Activated T-cell treated with anti-CD3 and anti-CD28 coated beads for 4 hours (primary cell): ENCODE measurements around the gene MARCHF2.
"Not testable (repeated sequence)": the region's sequence is repeated elsewhere in the genome, so short reads cannot be mapped to it uniquely, and the experiment has no call there.

Experiments used
- DNase-seq: peaks from one replicate; pipeline ENCODE4 v3.0.0-alpha.2; 2020

Gene MARCHF2

DNA sequence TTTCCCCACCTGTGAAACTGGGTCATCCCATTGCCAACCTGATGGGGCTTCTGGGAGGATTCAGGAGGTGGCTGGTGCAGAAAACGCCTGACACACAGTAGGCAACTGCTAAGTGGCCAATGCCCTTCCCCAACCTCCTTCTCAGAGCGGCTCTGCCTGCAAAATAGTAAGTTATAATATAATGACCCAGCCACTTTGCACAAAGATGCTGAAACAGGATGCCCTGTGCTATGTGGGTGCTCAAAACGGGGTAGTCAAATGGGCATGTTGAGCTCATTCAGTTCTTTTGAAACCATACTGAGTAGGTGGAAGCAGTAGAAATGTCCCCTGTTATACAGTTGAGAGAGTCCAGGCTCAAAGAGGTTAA lies 507 bp downstream of the MARCHF2 start:
- DNase-seq = no peak

DNA sequence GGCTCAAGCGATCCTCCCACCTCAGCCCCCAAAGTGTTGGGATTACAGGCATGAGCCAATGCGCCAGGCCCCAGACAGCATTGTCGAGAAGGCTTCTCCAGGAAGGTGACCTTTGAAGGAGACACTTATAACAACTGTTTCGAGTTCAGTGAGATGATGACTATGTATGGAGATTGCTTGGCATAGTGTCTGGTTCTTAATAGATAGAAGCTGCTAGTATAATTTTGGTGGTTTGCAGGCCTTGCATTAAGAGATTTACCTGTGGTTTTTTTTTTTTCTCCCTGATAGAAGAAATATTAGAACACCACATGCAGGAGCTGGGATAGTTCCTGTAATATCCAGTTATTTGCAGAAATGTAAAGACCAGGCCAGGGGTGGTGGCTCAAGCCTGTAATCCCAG lies 3.7 kb downstream of the MARCHF2 start:
- DNase-seq = no peak

DNA sequence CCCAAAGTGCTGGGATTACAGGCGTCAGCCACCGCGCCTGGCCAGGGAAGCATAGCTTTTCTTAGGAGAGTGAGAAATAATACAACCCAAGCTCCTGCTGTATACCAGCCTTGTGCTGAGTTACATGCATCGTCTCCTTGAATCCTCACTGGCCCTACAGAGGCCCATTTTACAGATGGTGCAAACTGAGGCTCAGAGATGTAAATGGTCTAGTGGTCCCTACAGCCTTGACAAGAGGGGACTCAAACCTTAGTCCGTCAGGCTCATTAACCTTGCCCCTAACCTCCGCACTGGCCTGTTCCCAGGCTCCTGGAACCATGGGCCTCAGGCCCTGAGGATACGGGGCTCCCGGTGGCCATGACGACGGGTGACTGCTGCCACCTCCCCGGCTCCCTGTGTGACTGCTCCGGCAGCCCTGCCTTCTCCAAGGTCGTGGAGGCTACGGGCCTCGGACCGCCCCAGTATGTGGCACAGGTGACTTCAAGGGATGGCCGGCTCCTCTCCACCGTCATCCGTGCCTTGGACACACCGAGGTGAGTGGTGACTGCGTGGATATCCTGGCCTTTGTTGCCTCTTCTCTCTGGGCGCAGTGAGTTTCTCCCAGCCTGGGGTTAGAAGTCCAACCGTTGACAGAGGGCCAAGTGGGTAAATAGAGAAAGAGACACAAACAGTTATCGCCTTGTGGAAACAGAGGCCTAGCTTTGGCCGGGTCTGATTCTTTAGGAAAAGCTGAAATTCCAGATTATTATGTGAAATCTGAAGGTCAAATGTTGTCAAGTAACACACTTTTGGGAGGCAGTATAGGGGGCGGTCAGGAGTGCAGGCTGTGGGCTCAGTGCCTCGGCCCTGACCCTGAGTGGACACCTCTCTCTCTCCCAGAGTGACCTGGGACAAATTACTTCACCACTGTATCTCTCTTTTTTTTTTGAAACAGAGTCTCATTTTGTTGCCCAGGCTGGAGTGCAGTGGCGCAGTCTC lies 8.7 kb downstream of the MARCHF2 start:
- no peak for DNase-seq

DNA sequence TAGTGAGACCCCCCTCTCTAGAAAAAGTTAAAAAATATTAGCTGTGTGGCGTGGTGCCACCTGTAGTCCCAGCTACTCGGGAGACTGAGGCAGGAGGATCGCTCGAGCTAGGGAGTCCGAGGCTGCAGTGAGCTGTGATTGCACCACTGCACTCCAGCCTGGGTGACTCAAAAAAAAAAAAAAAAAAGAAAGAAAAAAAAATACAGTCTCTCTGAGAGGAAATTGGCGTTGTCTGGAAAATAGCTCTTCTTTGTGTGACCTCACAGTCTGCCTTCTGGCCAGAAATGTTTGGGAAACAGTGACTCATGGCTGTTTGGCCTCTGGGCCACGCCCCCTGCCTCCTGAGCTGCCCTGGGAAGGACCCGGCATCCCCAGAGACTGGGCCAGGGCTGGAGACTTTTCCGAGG lies 10.7 kb downstream of the MARCHF2 start:
- no peak for DNase-seq

DNA sequence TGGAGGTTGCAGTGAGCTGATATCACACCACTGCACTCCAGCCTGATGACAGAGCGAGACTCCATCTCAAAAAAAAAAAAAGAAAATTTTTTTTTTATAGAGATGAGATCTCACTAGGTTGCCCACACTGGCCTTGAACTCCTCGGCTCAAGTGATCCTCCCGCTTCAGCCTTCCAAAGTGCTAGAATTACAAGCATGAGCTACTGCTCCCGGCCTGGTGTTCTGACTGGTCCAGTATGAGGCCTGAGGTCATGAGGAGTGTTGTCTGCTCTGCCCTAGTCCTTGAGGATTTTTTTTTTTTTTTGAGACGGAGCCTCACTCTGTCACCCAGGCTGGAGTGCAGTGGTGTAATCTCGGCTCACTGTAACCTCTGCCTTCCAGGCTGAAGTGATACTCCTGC lies 12.2 kb downstream of the MARCHF2 start:
- DNase-seq = not testable (repeated sequence)

DNA sequence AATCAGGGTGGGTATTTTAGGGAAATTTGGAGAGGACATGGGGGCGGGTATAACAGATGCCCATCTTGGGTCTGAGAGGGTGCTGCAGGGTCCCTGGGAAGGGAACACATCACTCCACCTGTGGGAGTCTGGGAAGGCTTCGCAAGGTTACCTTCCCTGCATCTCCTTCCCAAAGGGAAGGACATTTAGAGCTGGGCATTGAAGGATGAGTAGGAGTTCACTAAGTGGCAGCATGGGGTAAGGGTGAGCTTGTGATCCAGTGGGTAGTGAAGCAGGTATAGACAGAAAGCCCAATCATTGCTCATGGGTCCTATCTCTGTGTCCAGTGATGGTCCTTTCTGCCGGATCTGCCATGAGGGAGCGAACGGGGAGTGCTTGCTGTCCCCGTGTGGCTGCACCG lies 13.2 kb downstream of the MARCHF2 start:
- no peak for DNase-seq

DNA sequence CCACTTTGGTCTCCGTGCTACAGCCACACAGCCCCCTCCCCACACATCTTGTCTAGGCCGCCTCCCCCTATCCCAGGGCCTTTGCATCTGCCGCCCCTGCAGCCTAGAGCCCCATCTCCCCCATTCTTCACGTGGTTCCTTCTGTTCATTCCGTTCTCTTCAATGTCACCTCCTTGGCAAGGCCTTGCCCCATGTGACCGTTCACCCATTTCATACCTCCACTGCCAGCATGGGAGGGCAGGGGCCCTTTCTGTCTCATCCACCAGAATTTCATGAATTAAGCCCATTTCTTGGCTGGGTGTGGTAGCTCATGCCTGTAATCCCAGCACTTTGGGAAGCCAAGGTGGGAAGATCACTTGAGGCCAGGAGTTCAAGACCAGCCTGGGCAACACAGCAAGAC lies 15.9 kb downstream of the MARCHF2 start:
- no peak for DNase-seq

DNA sequence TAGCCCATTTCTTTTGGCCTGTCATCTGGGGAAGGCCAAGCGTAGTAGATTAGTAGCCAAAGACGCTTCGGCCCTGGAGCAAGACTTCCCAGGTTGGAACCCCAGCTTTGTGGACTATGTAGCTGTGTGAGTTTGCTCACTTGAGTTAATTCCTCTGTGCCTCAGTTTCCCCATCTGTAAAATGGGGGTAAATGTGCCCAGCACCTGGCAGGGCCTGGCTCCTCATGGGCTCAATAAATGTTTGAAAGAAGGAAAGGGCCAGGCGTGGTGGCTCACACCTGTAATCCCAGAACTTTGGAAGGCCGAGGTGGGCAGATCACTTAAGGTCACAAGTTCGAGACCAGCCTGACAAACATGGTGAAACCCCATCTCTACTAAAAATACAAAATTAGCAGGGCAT lies 16.7 kb downstream of the MARCHF2 start:
- DNase-seq = no peak

DNA sequence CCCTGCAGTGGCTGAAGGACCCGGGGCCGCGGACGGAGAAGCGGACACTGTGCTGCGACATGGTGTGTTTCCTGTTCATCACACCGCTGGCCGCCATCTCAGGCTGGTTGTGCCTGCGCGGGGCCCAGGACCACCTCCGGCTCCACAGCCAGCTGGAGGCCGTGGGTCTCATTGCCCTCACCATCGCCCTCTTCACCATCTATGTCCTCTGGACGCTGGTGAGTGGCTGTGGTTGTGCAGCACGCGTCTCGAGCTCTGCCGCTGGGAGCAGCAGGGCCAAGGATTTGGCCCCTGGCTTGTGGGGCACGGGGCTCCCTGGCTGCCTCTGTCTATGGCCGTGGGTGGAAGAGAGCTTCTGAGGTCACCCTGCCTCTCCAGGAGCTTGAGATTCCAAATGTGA lies 17.5 kb downstream of the MARCHF2 start:
- no peak for DNase-seq

DNA sequence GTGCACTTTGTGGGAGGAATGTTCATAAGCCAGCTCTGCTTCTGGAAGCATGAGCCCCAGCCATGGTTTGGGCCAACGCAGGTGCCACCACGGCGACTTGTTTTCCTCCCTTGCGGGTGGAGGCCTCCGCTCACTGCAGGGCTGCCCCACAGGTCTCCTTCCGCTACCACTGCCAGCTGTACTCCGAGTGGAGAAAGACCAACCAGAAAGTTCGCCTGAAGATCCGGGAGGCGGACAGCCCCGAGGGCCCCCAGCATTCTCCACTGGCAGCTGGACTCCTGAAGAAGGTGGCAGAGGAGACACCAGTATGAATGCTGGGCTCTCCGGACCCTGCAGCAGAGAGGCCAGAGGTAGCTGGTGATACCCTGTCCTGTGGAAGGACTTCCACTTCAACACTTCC lies 25.1 kb downstream of the MARCHF2 start:
- DNase-seq = no peak

DNA sequence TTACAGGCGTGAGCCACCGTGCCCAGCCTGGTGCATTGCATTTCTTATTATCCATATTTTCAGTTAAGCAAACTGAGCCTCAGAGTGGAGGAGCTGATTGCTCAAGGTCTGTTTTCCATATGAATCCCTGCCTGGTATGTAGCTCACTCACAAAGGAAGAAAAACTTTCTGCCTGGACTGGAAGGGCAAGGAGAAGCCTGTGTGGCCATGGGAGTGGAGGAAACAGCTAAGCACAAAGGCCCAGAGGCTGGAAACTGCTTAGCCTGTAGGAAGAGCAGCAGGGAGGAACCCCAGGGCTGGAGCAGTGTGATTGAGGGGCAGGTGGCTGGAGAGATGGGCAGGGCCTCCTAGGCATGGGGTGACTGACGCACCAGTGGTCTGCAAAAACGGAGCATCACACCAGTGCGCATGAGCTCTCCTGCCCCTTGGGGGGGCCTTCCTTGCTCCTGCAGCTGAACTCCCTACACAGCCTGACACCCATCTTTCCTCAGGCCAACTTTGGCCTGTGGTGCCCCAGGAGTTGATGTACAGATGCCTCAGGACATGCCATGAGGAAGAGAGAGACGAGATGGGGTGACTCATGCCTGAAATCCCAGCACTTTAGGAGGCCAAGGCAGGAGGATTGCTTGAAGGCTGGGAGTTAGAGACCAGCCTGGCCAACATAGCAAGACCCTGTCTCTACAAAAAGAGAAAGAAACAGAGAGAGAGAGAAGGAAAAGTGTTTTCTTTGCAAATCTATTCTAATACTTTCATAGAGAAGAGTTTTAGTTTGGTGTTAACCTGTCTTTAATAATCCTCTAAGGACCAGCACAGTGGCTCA lies 28.8 kb downstream of the MARCHF2 start:
- DNase-seq = no peak

DNA sequence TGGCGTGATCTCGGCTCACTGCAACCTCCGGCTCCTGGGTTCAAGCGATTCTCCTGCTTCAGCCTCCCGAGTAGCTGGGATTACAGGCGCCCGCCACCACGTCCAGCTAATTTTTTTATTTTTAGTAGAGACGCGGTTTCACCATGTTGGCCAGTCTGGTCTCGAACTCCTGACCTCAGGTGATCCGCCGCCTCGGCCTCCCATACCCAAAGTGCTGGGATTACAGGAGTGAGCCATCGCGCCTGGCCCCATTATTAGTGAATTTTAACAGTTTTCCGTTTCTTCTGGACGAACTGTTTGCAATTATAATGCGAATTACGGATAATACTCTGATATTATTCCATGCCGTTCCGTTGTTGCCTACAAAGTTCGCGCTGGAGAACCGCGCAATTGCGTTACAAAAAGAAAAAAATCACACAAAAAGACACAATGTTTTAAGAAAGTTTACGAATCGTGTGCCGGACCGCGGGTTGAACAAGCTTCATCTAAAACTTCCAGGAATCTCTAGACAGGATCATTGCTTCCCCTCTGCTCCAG lies 31.1 kb downstream of the MARCHF2 start:
- DNase-seq = not testable (repeated sequence)

DNA sequence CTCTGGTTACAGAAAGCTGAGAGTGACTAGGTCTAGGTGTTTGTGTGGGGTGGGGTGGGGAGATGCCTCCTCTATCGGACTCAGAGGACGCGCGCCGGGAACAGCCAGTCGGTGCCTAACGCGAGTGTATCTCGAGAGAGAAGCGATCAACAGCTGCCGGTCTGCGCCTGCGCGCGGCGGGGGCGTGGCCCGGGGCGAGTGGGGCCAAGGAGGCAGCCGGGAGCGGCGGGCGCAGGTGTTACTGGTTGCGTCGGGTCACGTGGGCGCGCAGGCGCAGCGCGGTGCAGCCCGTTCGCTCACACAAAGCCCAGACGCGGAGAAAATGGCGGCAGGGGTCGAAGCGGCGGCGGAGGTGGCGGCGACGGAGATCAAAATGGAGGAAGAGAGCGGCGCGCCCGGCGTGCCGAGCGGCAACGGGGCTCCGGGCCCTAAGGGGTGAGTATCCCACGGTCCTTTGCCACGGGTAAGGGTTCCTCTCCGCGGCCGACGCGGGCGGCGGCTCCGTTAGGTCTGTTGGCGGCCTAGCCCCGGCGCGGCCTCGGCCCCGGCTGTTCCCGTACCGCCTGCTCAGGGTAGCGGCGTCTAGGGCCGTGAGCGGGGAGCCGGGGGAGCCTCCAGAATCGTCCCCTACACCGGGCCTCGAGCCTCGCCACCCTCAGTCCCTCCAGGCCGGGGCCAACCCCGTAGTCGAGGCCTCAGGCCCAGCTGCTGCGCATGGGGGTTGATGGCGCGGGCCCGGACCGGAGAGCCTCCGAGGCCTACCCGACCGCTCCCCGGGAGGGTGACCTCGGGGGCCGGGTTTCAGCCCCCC lies 31.8 kb downstream of the MARCHF2 start, which contains the start of gene HNRNPM:
TSS of gene HNRNPM (plus strand) at position 299 of the 811 bp plus-strand sequence. CDS start at position 323, 24 bp downstream.
- peak; percentile 100 for DNase-seq

DNA sequence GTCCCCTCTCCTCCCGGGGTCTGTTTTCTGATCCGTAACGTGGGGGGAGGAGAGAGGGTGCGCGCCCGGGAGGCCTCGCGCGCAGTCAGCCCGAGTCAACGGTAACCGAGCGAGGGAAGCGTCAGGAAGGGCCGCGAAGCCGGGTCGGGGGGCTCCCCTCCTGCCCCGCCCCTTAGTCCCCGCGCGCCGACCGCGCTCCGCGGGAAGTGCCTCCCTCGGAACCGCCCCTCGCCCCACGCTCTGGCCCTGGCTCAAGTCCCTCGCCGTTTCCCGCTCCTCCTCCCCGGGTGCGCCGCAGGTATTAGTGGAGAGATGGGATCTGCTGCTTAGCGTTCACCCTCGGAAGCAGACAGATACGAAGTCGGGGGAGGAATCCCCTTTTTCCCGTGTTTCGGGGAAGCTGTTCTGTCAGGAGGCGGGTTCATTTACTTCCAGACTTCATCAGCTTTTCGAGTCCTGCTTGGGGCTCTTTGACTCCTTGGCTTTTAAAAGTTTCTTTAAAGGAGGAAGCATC lies 32.4 kb downstream of the MARCHF2 start:
- DNase-seq = peak; percentile 21

DNA sequence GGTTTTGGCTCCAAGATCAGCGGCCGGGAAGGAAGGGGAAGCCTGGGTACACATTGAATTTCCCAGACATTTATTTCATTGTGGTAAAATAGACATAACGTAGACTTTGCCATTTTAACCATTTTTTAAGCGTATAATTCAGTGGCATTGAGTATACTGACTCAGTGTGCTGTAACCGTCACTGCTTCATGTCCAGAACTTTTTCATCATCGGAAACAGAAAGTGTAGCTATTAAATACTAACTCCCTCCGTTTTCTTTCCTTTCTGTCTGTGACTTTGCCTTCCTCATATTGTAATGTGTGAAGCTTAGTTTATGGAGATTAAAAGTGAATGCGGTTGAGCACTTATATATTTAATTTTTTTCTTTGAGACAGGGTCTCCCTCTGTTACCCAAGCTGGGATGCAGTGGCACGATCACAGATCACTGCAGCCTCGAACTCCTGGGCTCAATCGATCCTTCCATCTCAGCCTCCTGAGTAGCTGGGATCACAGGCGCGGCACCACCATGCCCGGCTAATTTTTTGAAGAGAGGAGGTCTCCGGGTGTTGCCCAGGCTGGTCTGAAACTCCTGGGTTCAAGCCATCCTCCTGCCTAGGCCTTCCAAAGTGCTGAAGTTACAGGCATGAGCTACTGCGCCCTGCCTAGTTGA lies 33.1 kb downstream of the MARCHF2 start:
- no peak for DNase-seq

DNA sequence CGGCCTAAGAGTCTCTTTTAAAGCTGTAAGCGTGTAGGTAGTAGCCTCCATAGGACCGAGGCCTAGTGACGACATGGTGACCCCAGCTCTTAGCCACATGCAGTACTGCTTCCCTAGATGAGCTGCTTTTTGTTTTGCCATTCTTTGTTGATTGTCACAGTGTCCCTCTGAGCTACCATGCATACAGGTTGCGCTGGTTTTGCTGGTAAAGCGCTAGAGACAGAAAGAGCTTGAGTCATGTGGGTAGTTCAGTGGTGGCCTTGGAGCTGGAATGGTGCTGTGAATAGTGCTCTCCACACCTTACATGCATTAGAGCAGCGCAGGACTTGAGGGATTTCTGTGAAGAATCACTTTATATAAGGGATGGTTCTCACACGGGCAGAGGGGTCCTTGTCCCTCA lies 36.7 kb downstream of the MARCHF2 start:
- DNase-seq = no peak

DNA sequence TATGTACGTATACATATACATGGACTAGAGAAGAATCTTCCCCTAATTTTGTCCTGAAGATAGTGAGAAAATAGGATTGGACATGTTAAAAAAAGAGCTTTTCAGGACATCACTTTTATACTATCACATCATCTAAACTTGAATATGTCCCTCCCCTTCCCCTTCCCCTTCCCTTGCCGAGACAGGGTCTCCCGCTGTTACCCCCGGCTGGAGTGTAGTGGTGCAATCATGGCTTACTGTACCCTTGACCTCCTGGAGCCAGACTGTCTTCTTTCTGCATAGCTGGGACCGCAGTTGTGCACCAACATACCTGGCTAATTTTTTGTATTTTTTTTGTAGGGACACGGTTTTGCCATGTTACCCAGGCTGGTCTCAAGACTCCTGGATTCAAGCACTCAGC lies 38.3 kb downstream of the MARCHF2 start:
- DNase-seq = no peak

DNA sequence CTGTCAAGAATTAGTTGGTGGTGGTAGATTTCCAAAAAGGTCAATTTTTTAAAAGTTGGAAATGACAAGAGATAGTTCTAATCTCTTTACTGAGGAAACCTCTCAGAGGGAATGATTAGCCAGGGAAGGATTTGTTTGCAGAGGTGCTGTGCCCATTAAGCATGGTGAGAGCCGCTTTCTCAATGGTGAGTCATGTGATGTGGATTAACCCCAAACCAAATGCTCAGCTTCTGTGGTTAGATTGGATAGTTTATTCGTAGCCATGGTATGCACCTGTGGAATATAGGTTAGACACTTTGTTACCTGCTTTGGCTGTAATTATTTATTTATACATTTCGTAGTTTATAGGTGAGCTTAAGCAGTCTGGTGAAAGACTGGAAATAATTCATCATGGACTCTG lies 38.8 kb downstream of the MARCHF2 start:
- no peak for DNase-seq

DNA sequence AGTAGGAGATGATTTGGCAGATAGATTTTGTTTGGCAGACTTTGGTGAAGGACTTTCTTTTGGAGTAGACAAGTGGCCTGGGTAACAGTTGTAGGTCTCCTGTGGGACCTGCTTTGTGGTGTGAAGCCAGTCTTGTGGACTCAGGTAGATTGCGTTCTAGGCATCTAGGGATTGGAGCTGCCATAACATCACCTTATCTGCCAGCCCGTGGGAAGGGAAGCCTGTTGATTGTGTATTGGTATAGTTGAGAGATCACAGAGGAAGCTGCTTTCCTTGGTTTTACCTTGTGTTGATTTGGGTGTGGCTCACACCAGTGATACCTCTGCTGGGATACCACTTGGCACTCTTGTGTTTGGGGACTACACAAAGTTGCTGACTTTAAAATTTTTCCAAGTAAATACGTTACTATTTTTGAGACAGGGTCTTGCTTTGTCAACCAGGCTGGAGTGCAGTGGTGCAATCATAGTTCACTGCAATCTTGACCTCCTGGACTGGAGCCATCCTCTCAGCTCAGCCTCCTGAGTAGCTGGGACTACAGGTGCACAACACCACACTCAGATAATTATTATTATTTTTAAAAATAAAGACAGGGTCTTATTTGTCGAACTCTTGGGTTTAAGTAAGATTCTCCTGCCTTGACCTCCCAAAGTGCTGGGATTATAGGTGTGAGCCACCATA lies 39.5 kb downstream of the MARCHF2 start:
- DNase-seq = no peak

DNA sequence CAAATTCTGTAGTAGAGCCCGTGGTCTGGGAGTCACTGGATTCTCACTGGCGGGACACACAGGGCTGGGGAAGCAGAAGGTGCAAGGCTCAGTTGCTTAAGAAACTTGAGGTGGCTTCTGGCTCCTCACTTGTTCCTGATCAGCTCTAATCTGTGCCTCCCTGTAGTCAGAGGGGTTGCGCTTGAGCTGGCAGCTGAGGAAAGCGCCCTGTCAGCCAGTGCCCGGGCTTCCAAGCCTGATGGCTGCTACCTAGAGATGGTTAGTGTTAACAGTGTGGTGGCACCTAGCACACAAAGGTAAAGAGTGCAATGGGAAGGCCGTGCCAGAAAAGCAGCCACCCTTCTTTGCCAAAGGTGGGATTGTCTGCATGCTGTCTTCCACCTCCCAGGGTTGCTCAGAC lies 40.5 kb downstream of the MARCHF2 start:
- DNase-seq = no peak

DNA sequence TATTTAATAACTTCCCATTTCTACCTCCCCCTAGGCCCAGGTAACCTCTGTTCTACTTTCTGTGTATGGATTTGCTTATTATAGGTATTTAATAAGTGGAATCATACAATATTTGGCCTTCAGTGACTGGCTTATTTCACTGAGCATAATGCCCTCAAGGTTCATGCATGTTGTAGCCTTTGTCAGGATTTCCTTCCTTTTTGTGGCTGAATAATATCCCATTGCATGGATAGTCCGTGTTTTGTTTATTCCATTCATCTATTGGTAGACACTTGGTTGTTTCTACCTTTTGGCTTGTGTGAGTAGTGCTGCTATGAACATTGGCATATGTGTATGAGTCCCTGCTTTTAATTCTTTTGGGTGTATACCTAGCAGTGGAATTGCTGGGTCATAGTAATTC lies 41.1 kb downstream of the MARCHF2 start:
- no peak for DNase-seq
